ENCODE results near the gene DLG2.

The DLG2 gene

GRCh38 chr11:83865636-83866461 is 1761.3 kb downstream of the DLG2 start:
- no peak for TF ChIP-seq CTCF (IDR thresholded peaks at IDR 0.05; ENCODE audit: low read depth, low read length, missing control alignments)
- no peak for DNase-seq (ENCODE audit: low read depth)

GRCh38 chr11:83864412-83865057 is 1762.6 kb downstream of the DLG2 start:
- TF ChIP-seq CTCF (IDR thresholded peaks at IDR 0.05; ENCODE audit: low read depth, low read length, missing control alignments), result no peak
- no peak for DNase-seq (ENCODE audit: low read depth)
- no peak overlapping the region for H3K4me3 ChIP-seq (ENCODE audit: low read depth, low read length)

More at GRCh38 chr11:83865636-83866461, 1761.3 kb downstream of the DLG2 start:
- H3K4me3 ChIP-seq (ENCODE audit: low read depth, low read length), result no peak overlapping the region

- no peak for TF ChIP-seq CTCF (IDR thresholded peaks at IDR 0.05; ENCODE audit: low read depth, low read length, missing control alignments)
- H3K4me3 ChIP-seq (ENCODE audit: low read depth, low read length), result no peak overlapping the region
- no peak for DNase-seq (ENCODE audit: low read depth)
Observed at GRCh38 chr11:83863272-83863671, 1763.9 kb downstream of the DLG2 start.

- DNase-seq (ENCODE audit: low read depth), result no peak
- H3K4me3 ChIP-seq (ENCODE audit: low read depth, low read length), result no peak overlapping the region
- no peak for TF ChIP-seq CTCF (IDR thresholded peaks at IDR 0.05; ENCODE audit: low read depth, low read length, missing control alignments)
Observed at GRCh38 chr11:83862691-83863090, 1764.5 kb downstream of the DLG2 start.

- H3K4me3 ChIP-seq (ENCODE audit: low read depth, low read length), result no peak overlapping the region
- no peak for DNase-seq (ENCODE audit: low read depth)
- TF ChIP-seq CTCF (IDR thresholded peaks at IDR 0.05; ENCODE audit: low read depth, low read length, missing control alignments), result no peak
Observed at GRCh38 chr11:83862033-83862432, 1765.1 kb downstream of the DLG2 start.

- DNase-seq (ENCODE audit: low read depth), result no peak
- no peak overlapping the region for H3K4me3 ChIP-seq (ENCODE audit: low read depth, low read length)
- no peak for TF ChIP-seq CTCF (IDR thresholded peaks at IDR 0.05; ENCODE audit: low read depth, low read length, missing control alignments)
Observed at GRCh38 chr11:83858694-83859093, 1768.5 kb downstream of the DLG2 start.

All from GM12864 (cell line).